ENCODE results near the gene PPP1R26. TPM values are rescaled to one million over a fixed set of nuclear protein-coding genes. Genes with fewer than 3 reads are reported as not detected.
"Not testable (repeated sequence)": the region's sequence is repeated elsewhere in the genome, so short reads cannot be mapped to it uniquely, and the experiment has no call there.

The PPP1R26 gene
- total RNA-seq, 4 donors from 2014 or later: 10.5 to 14.7 (median 11.8) TPM

GRCh38 chr9:135526730-135527571, 47.4 kb downstream of the PPP1R26 start:
- Histone ChIP-seq H3K9me3 (peaks cover 0 to 16% (median 0%) of the 10 kb centered on the region in 4 donors), H3K4me1 (no peaks in the 10 kb centered on the region), H3K4me3 (no peak overlapping the region), H3K27ac (no peak overlapping the region), H3K36me3 (no peaks in the 10 kb centered on the region), H3K27me3 (peaks cover 0 to 21% of the 10 kb centered on the region in 2 donors)
- 66% methylated on average over 22 to 30 of the region's 30 CpGs for WGBS, 2 donors
- TF ChIP-seq, protein P1, sequence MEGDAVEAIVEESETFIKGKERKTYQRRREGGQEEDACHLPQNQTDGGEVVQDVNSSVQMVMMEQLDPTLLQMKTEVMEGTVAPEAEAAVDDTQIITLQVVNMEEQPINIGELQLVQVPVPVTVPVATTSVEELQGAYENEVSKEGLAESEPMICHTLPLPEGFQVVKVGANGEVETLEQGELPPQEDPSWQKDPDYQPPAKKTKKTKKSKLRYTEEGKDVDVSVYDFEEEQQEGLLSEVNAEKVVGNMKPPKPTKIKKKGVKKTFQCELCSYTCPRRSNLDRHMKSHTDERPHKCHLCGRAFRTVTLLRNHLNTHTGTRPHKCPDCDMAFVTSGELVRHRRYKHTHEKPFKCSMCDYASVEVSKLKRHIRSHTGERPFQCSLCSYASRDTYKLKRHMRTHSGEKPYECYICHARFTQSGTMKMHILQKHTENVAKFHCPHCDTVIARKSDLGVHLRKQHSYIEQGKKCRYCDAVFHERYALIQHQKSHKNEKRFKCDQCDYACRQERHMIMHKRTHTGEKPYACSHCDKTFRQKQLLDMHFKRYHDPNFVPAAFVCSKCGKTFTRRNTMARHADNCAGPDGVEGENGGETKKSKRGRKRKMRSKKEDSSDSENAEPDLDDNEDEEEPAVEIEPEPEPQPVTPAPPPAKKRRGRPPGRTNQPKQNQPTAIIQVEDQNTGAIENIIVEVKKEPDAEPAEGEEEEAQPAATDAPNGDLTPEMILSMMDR (IDR thresholded peaks at IDR 0.05): no peak
- TF ChIP-seq POLR2A (IDR thresholded peaks at IDR 0.05) (no peak), EP300 (IDR thresholded peaks at IDR 0.05) (no peak)
- no peak for DNase-seq (ENCODE audit: low spot score in 2 of 2)

GRCh38 chr9:135528842-135529435, 49.4 kb downstream of the PPP1R26 start:
- not testable (repeated sequence) for H3K4me3 ChIP-seq; H3K4me1 ChIP-seq; H3K36me3 ChIP-seq; DNase-seq (ENCODE audit: low spot score in 2 of 2); H3K27ac ChIP-seq
- Histone ChIP-seq H3K9me3 (peaks cover 0 to 16% (median 0%) of the 10 kb centered on the region in 4 donors), H3K27me3 (peaks cover 0 to 14% of the 10 kb centered on the region in 2 donors)
- WGBS, 2 donors: 91 to 94% methylated on average over 10 of the region's 10 CpGs

DNA sequence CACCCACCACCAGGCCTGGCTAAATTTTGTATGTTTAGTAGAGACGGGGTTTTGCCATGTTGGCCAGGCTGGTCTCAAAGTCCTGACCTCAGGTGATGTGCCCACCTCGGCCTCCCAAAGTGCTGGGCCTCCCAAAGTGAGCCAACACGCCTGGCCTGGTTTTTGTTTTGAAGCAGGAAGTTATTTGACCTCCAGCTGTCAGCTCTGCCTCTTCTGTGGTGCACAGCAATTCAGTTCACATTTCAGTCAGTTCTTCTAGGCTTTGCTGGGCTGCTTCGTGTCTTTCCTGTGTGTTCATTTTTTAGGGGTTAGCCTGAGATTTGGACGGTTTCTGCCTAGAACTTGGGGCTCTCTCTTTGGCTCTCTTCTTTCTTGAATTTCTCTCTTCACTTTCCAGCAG, 50.6 kb downstream of the PPP1R26 start:
- no peak overlapping the region for H3K4me3 ChIP-seq
- no peaks in the 10 kb centered on the region for H3K36me3 ChIP-seq
- H3K27me3 ChIP-seq: peaks cover 0 to 12% of the 10 kb centered on the region in 2 donors
- WGBS, 2 donors: 61 to 74% methylated on average over 5 of the region's 5 CpGs
- no peak overlapping the region for H3K27ac ChIP-seq
- peaks cover 0 to 16% (median 0%) of the 10 kb centered on the region in 4 donors for H3K9me3 ChIP-seq
- no peak for DNase-seq (ENCODE audit: low spot score in 2 of 2)
- H3K4me1 ChIP-seq: no peaks in the 10 kb centered on the region
- TF ChIP-seq, protein P1 (IDR thresholded peaks at IDR 0.05): no peak
- TF ChIP-seq POLR2A (IDR thresholded peaks at IDR 0.05): no peak
- no peak for TF ChIP-seq EP300 (IDR thresholded peaks at IDR 0.05)

DNA sequence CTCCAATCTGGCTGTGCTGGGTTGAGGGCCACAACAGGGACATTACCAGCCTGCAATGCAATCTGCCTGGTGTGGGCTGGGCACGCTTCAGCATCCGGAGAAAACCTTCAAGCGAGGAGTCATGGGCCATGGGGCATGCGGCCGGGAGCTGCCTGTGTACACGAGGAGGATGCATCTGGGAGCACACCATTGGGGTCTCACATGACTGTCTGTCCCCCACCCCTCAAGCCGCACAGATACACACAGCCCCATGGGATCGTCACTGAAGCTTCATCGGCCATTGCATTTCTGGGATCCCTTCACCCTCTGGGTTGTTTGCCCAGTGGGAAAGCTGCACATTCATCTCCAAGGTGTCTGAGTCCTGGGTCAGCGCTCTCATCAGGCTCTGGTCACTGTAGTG, 51.5 kb downstream of the PPP1R26 start:
- Histone ChIP-seq H3K4me3 (no peak overlapping the region), H3K36me3 (no peaks in the 10 kb centered on the region), H3K27ac (no peak overlapping the region), H3K4me1 (no peaks in the 10 kb centered on the region), H3K27me3 (peaks cover 0 to 12% of the 10 kb centered on the region in 2 donors), H3K9me3 (peaks cover 0 to 16% (median 0%) of the 10 kb centered on the region in 4 donors)
- no peak for DNase-seq (ENCODE audit: low spot score in 2 of 2)
- WGBS, 2 donors: 85 to 93% methylated on average over 2 to 10 of the region's 10 CpGs
- TF ChIP-seq, protein P1 (IDR thresholded peaks at IDR 0.05): no peak
- TF ChIP-seq POLR2A (IDR thresholded peaks at IDR 0.05): no peak
- no peak for TF ChIP-seq EP300 (IDR thresholded peaks at IDR 0.05)

DNA sequence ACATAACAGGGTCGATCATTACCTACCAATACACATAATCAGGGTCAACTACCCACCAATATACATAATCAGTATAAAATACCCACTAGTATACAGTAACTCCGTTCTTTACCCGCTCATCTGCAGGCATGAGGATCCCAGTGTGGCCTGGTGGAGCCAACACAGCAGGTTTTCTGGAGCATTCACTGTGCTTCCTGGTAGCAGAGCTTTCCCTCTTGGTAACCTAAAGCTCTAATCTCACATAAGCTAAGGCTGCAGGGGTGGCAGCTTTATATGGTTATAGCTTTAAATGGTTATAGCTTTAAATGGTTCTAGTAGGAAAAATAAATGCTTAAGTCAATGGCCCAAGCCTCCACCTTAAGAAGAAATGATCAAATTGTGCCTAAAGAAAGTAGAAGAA, 53.5 kb downstream of the PPP1R26 start:
- Histone ChIP-seq H3K4me3 (no peak overlapping the region), H3K9me3 (peaks cover 0 to 16% (median 0%) of the 10 kb centered on the region in 4 donors), H3K27me3 (peaks cover 0 to 4% of the 10 kb centered on the region in 2 donors), H3K4me1 (no peaks in the 10 kb centered on the region), H3K27ac (no peak overlapping the region), H3K36me3 (no peaks in the 10 kb centered on the region)
- 85 to 95% methylated on average over 3 of the region's 3 CpGs for WGBS, 2 donors
- no peak for DNase-seq (ENCODE audit: low spot score in 2 of 2)
- no peak for TF ChIP-seq EP300 (IDR thresholded peaks at IDR 0.05)
- TF ChIP-seq POLR2A (IDR thresholded peaks at IDR 0.05): no peak
- TF ChIP-seq, protein P1 (IDR thresholded peaks at IDR 0.05): no peak

Data from tibial nerve (tissue), 4 donors.